Measurements from ENCODE around the gene SIX3.

DNA sequence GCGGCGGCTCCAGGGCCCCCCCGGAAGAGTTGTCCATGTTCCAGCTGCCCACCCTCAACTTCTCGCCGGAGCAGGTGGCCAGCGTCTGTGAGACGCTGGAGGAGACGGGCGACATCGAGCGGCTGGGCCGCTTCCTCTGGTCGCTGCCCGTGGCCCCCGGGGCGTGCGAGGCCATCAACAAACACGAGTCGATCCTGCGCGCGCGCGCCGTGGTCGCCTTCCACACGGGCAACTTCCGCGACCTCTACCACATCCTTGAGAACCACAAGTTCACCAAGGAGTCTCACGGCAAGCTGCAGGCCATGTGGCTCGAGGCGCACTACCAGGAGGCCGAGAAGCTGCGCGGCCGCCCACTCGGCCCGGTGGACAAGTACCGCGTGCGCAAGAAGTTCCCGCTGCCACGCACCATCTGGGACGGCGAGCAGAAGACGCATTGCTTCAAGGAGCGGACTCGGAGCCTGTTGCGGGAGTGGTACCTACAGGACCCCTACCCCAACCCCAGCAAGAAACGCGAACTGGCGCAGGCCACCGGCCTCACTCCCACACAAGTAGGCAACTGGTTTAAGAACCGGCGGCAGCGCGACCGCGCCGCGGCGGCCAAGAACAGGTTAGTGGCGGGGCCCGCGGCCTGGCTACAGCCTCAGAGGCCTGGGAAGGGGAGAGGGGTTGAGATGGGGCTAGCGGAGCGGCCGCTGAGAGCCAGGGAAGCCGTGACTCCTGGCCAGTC, 965 bp downstream of the SIX3 start:
- TF ChIP-seq POLR2AphosphoS5 (IDR thresholded peaks at IDR 0.05; ENCODE audit: insufficient read depth, low read depth, low read length): no peak
- TF ChIP-seq, protein P1, sequence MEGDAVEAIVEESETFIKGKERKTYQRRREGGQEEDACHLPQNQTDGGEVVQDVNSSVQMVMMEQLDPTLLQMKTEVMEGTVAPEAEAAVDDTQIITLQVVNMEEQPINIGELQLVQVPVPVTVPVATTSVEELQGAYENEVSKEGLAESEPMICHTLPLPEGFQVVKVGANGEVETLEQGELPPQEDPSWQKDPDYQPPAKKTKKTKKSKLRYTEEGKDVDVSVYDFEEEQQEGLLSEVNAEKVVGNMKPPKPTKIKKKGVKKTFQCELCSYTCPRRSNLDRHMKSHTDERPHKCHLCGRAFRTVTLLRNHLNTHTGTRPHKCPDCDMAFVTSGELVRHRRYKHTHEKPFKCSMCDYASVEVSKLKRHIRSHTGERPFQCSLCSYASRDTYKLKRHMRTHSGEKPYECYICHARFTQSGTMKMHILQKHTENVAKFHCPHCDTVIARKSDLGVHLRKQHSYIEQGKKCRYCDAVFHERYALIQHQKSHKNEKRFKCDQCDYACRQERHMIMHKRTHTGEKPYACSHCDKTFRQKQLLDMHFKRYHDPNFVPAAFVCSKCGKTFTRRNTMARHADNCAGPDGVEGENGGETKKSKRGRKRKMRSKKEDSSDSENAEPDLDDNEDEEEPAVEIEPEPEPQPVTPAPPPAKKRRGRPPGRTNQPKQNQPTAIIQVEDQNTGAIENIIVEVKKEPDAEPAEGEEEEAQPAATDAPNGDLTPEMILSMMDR (IDR thresholded peaks at IDR 0.05; ENCODE audit: extremely low read depth in 1 of 2, insufficient read depth in 1 of 2, low read depth in 1 of 2, low read length in 2 of 2): no peak
- no peak for TF ChIP-seq POLR2A (IDR thresholded peaks at IDR 0.05; ENCODE audit: low read depth, low read length)
- TF ChIP-seq EZH2 (IDR thresholded peaks at IDR 0.05; ENCODE audit: borderline replicate concordance, low read depth, low read length, severe bottlenecking): peak; percentile 88
- TF ChIP-seq, protein P2, sequence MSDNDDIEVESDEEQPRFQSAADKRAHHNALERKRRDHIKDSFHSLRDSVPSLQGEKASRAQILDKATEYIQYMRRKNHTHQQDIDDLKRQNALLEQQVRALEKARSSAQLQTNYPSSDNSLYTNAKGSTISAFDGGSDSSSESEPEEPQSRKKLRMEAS (IDR thresholded peaks at IDR 0.05; ENCODE audit: insufficient read depth, insufficient read length): no peak
- no peak for TF ChIP-seq JUN (IDR thresholded peaks at IDR 0.05; ENCODE audit: borderline replicate concordance, insufficient read depth, insufficient read length, low read depth)
- no peak for TF ChIP-seq MYC (IDR thresholded peaks at IDR 0.05; ENCODE audit: low read depth, low read length)
- TF ChIP-seq FOS (IDR thresholded peaks at IDR 0.05; ENCODE audit: borderline replicate concordance, insufficient read depth, low read length): no peak
- TF ChIP-seq GATA2 (IDR thresholded peaks at IDR 0.05; ENCODE audit: insufficient read depth, insufficient read length, low read depth, low read length): no peak
